ENCODE measurements around the gene EDEM2.
A peak's percentile ranks its signal among the peaks of the same experiment; 100 is the strongest.
"Not testable (repeated sequence)": the region's sequence is repeated elsewhere in the genome, so short reads cannot be mapped to it uniquely, and the experiment has no call there.

EDEM2 gene, protein sequence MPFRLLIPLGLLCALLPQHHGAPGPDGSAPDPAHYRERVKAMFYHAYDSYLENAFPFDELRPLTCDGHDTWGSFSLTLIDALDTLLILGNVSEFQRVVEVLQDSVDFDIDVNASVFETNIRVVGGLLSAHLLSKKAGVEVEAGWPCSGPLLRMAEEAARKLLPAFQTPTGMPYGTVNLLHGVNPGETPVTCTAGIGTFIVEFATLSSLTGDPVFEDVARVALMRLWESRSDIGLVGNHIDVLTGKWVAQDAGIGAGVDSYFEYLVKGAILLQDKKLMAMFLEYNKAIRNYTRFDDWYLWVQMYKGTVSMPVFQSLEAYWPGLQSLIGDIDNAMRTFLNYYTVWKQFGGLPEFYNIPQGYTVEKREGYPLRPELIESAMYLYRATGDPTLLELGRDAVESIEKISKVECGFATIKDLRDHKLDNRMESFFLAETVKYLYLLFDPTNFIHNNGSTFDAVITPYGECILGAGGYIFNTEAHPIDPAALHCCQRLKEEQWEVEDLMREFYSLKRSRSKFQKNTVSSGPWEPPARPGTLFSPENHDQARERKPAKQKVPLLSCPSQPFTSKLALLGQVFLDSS

DNA sequence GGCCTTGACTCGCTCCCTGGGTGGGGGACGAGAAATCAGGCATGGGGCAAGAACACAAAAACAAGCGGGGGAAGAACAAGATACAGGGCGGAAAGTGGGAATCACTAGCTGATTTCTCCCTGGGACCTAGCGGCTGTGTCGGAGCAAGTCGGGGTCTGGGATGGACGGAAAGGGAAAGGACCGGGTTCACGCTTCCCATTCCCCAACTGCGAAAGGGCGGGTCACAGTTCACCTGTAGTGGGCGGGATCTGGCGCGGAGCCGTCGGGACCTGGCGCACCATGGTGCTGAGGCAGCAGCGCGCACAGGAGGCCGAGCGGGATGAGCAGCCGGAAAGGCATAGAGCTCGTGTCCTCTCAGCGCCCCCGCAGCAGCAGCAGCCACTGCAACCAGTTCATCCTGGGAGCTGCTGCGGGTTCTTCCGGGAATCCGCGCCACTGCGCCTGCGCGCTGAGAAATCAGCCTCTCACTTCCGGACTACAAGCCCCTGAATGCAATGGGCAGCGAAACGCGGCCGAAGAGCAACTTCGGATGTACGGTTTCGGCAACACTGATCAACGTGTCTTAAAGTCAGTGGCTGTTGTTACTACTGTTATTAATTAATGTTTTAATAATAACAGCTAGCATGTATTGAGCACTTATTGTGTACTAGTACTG, at the start of gene EDEM2:
TSS of gene EDEM2 (minus strand) at position 417 of the 655 bp plus-strand sequence. CDS start at position 339, 78 bp downstream.
- DNase-seq = peak; percentile 99

GRCh38 chr20:35196313-35196712, 49.2 kb upstream of the EDEM2 start:
- no peak for DNase-seq

DNA sequence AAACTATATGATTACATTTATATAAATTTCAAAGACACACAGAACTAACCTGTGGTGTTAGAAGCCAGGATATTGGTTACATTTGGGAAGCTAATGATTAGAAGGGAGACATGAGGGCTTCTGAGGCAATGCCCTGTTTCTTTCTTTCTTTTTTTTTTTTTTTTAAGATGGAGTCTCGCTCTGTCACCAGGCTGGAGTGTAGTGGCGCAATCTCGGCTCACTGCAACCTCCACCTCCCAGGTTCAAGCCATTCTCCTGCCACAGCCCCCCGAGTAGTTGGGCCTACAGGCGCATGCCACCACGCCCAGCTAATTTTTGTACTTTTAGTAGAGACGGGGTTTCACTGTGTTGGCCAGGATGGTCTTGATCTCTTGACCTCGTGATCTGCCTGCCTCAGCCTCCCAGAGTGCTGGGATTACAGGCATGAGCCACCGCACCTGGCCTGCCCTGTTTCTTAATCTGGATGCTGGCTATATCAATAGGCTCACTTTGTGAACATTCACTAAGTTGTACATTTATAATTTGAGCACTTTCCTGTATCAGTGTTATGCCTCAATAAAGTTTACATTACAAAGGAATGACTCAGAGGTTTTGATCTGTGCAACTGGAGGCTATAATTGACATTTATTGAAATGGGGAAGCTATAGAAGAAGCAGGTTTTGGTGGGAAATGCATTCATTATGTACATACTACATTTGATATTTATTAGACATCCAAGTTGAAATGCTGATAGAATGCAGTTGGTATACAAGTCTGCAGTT, 46.1 kb upstream of the EDEM2 start:
- not testable (repeated sequence) for DNase-seq

DNA sequence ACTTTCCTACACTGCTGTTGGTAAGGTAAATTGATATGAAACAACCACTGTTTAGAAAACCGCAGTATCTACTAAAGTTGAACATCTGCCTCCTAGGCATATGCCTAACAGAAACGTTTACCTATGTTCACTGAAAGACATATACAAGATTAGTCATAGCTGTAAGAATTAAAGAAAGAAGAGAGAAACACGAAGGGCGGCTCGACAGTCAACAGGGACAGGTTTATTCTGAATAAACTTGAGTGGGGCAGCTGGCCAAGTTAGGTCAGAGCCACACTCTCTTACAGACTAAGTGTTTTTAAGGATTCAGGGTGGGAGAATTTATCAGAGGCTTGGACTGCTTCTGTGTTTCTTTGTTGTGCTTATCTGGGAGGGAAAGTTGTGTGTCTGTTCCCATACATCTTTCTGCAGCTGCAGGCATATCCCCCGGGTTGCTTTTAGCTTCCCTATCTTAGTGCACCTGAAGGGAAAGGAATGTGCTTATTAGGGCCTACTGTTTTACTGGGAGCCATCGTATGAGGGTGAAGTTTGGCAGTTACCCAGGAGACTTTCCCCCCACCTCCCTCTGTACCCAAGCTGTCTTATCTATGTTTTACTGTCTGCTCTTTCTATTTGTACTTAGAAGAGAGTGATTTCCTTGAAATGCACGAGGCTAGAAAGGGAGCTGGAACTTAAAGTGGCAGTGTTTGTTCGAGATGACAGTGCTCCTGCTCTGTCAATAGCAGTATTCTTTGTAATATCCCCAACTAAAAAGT, 45.2 kb upstream of the EDEM2 start:
- peak; percentile 58 for DNase-seq

- DNase-seq = no peak
Observed at GRCh38 chr20:35191419-35192117, 44.4 kb upstream of the EDEM2 start.

- no peak for DNase-seq
Observed at GRCh38 chr20:35190556-35190955, 43.4 kb upstream of the EDEM2 start.

DNA sequence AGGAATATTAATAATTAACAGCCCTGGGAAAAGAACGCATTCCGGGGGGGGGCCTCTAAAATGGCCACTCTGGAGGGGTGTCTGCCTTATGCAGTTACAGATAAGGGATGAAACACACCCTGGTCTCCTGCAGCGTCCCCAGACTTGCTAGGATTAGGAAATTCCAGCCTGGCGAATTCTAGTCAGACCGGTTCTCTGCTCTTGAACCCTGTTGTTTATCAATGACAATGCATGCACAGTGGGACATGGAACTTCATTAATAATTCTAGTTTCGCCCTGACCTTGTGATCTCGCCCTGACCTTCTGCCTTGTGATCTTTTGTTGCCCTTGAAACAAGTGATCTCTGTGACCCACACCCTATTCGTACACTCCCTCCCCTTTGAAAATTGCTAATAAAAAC, 42.1 kb upstream of the EDEM2 start:
- not testable (repeated sequence) for DNase-seq

GRCh38 chr20:35187584-35188190, 40.6 kb upstream of the EDEM2 start:
- no peak for DNase-seq

DNA sequence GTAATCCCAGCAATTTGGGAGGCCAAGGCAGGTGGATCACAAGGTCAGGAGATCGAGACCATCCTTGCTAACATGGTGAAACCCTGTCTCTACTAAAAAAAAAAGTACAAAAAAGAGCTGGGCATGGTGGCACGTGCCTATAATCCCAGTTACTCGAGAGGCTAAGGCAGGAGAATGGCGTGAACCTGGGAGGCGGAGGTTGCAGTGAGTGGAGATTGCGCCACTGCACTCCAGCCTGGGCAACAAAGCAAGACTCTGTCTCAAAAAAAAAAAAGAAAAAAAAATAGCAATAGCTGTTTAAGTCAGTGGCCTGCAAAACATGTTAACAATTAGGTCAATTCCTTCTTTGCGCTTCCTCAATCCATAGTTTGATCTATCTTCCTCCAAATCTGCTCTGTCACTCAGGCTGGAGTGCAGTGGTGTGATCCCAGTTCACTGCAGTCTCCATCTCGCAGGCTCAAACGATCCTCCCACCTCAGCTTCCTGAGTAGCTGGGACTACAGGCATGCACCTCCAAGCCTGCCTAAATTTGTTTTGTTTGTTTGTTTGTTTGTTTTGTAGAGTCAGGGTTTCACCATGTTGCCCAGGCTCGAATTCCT, 39.7 kb upstream of the EDEM2 start:
- not testable (repeated sequence) for DNase-seq

DNA sequence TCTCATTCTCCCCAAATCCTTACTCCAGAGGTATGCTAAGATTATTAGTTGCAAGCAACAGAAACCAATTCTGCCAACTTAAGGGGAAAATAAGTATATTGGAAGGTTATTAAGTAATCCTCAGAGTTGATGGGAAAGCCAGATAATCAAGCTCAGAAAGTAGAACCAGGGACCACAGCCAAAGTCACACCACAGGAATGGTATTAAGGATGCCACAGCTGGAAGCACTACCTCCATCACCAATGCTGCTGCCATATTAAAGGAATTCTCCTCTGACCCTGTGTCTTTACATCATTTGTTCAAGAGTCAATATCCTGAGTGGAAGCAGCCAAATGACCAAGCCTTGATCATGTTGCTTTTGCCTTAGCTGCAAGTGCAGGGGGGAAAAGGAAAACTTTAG, 34.6 kb upstream of the EDEM2 start:
- DNase-seq = no peak

- DNase-seq = no peak
Observed at GRCh38 chr20:35180266-35180665, 33.1 kb upstream of the EDEM2 start.

- no peak for DNase-seq
Observed at GRCh38 chr20:35179292-35180212, 32.4 kb upstream of the EDEM2 start.

DNA sequence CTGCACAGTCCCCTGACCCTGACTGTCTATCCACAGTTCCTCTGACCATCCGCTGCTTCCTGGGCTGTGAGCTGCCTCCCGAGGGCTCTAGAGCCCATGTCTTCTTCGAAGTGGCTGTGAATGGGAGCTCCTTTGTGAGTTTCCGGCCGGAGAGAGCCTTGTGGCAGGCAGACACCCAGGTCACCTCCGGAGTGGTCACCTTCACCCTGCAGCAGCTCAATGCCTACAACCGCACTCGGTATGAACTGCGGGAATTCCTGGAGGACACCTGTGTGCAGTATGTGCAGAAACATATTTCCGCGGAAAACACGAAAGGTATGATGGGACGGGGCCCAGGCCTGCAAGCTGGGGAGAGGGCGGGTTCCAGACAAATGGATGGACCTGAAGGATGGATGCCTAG, 29.0 kb upstream of the EDEM2 start:
- DNase-seq = no peak

- DNase-seq = peak; percentile 69
Observed at GRCh38 chr20:35174458-35175216, 27.5 kb upstream of the EDEM2 start.

- DNase-seq = no peak
Observed at GRCh38 chr20:35173576-35174192, 26.5 kb upstream of the EDEM2 start.

- DNase-seq = no peak
Observed at GRCh38 chr20:35172434-35172806, 25.3 kb upstream of the EDEM2 start.

DNA sequence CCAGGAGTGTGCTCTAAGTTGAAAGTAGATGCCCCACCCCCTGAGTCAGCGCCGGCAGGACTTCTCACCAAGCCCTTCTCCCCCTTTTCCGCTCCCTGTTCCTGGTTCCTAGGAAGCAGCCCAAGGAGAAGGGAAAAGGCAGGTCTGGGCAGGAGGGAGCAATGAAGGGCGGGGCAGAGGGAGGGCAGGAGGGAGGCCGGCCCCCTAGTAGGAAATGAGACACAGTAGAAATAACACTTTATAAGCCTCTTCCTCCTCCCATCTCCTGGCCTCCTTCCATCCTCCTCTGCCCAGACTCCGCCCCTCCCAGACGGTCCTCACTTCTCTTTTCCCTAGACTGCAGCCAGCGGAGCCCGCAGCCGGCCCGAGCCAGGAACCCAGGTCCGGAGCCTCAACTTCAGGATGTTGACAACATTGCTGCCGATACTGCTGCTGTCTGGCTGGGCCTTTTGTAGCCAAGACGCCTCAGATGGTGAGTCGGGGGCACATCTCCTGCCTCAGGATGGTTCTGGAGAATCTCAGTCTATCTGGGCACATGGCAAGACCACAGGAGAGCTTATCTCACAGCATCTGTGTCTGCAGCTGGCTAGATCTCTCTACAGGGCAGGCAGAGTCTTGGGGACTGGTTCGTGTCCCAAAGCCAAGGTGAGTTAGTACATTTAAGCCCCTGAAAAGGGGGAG, 24.8 kb upstream of the EDEM2 start, which contains the start of gene PROCR:
TSS of gene PROCR (plus strand) at position 320 of the 681 bp plus-strand sequence. CDS start at position 403, 83 bp downstream.
- DNase-seq = peak; percentile 92

GRCh38 chr20:35171438-35171752, 24.3 kb upstream of the EDEM2 start:
- DNase-seq = no peak
